T-helper 2 cell (primary cell): ENCODE data around the gene TFAP2B.

ENCODE experiments used
- DNase-seq, 5 experiments: peaks; one replicate each; pipeline versions ENCODE4 v3.0.0 to v3.0.0-alpha.2; 2012 to 2022

The TFAP2B gene

DNA sequence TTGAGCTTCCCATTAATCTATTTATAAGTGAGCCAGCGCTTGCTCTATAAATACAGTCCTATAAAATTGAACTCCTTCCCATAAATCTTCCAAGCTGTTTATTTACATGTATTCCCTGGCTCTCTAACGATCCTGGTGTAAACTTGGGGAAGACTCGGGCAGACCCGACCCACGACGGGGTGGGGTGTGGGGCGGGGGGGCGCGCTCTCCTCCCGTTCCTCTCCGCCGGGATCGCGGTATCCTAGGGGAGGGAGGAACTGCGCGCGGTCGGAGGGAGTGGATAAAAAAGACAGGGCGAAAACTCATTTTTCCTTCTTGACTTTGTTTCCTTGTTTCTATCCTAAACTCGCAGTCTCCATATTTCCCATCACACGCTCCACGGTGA is 31.1 kb downstream of the TFAP2B start:
- DNase-seq: no peak

DNA sequence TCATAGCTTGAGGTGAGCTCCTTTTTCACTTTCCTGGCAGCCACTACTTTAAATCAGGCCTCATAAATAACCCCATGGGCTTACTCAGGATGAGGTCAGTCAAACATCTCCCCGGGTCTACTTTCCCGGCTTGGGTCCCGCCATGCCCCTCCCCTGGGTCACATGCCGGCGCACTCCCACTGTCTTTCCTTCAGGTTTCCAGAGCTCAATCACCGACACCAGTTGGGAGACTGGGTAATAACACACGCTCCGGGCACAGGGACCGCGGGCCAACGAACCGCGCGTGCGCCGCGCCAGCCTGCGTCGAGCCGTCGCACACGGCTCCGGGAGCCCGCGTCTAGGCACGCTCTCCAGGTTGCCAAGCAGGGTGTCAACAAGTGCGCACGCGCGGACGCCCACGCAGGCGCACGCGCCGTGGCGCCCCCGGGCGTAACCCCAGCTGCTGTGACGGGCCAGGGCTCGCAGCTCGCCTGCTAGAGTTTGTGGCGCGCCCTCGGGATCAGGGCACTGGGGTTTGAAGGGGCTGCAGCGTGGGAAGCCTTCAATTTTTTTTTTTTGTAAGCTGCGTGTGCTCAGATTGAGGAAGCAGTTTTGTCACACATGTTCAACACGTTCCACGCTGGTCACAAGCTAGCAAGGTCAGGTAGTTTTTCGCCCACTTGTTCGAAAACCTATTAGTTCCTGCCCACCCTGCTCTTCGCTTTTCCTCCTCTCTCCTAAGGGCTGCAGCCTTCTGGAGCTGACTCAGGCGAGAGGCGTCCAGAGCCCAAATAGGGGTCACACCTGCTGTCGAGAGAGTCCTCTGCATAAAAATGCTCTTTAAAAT is 31.8 kb downstream of the TFAP2B start:
- DNase-seq: no peak

DNA sequence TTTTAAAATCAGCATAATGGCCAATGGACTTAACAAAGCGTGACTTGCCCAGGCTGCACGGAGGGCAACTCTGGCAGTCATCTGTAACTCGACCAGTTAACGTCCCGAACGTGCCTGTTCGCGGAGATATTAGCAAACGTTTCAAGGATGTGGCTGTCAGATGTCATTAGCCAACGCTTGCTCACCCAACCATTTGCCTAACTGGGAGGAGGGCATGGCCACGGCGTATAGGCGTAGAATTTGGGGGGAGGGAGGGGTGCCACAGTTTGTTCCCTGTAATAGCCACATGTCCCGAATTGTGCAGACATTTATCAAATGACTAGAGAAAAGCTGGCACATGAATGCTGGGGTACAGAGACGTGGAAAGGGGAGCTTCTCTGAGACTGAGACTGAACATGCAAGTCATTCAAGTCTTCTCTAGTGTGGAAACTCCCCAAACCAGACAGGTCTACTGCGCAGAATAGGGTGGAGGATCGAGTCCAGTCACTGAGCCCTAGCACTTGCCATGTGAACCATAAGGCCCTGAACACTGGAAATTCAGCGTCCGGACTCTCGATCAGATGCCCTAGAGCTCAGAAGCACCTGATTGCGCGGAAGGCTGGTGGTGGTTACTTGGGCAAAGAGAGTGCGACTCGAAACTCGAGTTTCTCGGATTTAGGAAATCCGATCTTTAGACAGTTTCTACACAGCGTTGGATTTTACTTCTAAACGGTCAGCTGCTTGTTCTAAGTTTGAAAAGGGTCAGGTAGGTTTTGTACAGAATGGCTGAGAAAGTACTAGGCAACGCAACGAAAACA is 32.6 kb downstream of the TFAP2B start:
- DNase-seq: no peak

DNA sequence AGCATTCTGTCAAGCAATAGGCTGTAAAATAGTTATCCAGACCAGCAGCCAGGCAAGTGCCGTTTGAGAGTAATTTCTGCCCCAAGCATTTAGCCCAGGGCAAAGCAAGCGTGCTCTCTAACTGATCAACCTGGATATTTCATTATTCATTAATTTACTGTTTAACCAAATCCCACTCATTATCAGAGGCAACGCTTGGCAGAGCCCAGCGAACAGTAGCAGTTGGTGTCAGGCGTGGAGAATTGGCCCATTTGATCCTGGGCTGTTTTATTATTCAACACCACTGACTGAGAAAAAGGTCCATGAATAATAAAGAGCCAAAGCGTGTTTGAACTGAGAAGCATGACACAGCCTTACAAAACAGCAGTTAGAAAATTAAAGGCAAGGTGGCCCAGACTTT is 35.3 kb downstream of the TFAP2B start:
- no peak for DNase-seq

DNA sequence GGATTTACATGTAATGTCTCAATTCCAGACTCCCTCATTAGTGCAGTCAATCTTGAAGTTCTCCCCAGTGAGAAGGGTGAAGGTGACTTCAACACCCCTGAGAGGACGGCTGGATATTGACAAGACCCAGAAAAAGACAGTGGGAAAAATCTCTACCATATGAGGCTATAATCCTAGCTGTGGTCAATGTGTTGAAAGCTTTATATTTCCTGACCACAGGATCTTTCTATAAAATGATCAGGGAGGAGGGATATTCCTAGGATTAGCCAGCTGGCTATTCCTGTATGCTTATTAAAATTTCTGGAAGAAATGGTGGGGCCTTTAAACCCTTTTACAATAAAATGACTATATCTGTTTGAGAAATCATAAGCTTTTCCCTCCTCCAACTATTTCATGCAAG is 43.0 kb downstream of the TFAP2B start:
- no peak for DNase-seq

DNA sequence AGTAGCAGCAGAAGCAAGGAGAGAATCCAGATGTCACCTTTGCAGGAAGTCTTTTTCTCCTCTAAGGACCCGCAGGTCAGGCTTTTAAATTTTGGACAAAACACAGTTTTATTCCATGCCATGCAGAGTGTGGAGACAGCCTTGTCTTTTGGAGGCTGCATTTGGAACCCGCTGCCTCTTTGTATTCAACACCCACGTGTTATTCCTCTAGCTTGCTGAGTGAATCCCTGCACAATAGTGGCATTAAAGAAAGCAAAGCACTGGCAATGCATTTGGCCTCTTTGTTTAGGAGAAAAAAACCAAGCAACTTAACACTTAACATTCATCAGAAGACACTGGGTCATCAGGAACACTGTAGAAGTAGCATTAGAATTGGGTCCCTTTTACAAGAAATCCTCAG is 43.5 kb downstream of the TFAP2B start:
- no peak for DNase-seq

DNA sequence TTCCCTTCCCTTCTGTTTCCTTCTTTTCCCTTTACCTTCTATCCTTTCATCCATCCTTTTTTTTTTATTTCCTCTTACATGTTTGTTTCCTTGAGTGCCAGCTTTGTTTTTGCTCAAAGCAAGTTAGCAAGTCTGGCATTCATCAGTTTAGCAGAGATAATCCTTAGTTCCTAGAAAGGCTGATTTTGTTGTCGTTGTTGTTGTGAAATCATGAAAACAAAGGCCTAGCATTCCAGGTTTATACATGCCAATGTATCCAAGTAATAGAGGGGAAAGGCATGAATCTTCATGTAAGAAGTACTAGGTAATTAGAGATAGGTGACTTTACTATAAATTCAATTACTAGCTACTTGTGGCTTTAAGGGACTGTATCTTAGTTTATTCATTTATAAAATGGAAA is 45.9 kb downstream of the TFAP2B start:
- DNase-seq: no peak

DNA sequence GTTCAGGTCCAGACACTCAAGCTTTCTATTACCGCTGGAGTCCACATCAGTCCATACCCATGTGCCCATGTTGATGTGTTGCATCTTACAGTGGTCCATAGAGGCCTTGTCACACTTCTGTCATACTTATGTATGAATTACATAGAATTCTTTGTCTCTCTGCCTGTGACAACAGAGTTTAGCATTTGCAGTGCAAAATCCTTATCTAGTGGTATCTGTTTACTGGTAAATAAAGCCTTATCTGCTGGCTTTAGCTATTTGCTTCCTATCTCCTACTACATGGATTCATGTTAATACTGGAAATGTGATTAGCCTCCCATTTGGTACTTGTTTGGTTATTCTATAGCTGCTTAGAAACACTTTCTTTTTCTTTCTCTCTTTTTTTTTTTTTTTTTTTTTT is 49.8 kb downstream of the TFAP2B start:
- DNase-seq: no peak

DNA sequence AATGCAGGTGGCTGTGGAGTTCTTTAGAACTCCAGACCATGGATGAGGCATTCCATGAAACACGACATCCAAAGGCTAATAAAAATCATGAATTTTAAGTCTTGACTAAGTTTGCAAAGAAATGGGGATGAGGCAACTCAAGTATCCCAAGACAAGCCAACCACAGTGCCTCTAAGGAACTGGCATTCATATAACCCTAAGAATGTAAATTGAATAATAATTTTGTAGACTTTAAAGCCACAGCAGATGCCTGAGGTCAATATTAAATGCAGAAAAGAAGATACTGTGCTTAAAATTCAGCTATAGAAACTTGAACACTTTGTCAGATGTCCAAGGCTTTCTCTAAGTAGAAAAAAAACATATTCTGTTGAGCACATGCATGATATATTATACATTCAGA is 54.5 kb downstream of the TFAP2B start:
- DNase-seq: no peak

DNA sequence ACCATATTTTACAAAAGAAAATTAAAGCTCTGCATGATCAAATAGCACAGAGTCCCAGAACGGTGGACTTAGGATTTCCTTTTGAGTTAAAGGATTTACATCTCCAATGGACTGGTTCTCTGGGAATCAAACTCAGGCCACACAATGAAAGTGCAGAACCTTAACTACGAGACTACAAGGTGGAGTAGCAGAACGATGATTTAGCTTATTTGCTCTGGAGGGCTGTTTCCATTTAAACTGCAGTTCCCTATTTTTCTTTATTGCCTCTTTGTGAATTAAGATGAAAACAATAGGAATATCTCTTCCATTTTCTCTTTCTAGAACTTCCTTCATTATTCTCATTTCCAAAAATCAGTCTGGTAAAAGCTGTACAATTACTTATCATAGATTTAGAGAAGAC is 65.7 kb downstream of the TFAP2B start:
- DNase-seq: no peak

DNA sequence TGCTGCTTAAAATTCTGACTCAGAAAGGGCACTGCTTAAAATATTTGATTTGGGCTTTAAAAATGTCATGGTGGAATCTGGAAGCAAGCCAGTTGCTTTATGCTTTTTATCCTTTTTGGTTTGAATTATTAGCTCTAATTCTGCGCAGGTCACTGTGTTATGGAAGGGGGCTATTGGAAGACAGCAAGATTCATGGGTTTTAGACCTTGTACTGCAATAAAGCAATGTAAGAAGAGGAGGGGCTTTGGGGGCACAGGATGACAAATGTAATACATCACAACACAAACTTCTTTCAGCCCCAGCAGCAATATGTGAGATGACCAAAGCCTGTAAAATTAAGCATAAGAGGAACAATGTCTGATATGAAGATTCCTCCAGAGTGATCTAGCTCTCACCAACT is 68.4 kb downstream of the TFAP2B start:
- DNase-seq: no peak

DNA sequence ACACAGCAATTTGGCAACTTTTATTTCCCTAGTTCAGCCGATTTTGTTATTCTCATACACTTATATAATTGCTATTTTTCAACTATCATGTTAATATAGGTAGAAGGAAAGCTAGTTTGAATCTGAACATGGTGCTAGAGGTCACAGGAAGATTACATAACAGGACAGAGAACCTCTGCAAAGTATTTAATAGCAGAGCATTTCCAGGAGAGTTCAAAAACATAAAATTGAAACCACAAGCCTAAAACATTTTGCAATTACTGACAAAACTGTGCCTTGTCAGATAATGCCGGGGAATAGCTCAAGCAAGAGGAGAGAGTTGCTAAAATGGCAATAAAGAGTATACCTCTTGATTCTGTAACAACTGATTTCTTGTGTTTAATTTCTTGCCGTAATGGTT is 70.8 kb downstream of the TFAP2B start:
- no peak for DNase-seq

DNA sequence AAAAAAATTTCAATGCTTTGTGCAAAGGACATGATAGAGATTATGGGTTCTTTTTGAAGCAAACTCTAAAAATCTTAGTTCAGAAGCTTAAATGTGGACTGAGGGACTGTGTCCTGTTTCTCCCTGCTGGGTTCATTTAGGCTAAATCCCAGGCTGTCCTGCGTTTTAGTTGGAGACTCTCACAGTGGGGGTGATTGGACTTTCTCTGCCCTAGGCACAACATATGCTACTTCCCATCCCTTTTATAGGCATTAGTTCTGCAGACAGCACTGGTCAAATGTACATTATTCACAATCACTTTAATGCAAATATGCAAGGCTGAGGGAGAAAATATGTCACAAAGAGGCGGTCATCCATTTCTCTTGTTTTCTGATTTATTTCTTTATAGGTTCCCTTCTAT is 71.3 kb downstream of the TFAP2B start:
- no peak for DNase-seq

DNA sequence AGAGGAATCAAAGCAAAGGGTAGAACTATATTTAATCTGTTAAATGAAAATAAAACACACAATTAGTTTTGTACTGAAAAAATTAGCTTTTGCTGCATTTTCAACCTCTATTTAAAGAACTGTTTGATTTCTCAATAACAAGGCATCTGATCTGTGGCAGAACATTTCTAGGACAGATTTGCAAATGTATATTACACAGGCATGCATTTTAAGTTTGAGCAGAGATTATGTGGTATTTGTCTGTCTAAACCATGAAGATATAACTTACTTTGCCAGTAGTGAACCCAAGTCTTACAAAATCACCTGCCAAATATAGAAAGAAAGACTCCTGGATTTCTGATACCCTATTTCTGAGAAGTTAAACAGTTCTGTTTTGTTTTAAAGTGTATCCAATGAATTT is 71.9 kb downstream of the TFAP2B start:
- DNase-seq: no peak

DNA sequence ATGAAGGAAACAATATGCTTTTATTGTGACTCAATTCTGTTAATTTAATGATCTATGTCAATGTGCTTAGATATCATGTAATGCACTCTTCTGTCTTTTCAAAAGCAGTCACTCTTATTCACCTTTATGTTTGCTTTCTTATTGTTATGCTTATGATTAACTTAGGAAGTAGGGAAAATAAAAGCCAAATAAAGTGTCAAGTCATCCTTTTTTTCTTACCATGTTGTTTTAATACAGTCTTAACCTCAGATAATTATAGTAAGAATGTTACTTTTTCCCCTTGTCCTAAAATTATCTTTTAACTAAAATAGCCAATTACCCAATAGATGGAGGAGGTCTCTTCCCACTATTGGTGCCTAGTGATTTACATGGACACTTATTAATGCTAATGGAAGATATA is 72.6 kb downstream of the TFAP2B start:
- DNase-seq: no peak
